Measurements from ENCODE around the gene TFAP2D. TPM values are rescaled to one million over a fixed set of nuclear protein-coding genes. Genes with fewer than 3 reads are reported as not detected.

TFAP2D gene
- total RNA-seq, 6 donors from 2014 or later, result not detected

DNA sequence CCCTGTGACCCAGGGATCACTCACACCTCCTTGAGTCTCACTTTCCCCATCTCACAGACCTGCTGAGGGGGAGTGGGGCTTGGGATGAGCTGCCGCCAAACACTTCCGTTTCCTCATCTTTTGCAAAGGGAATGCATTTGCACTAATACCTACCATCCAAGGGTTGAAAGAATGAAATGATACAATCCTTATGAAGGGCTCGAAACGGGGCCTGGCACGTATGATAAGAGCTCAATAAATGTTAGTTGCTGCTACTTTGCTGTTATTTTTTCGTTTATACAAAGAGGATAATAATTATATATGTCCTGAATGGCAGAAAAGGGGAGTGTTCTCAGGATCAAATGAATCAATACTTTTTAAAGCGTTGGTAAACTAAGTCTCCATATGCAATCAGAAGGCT, 6.1 kb upstream of the TFAP2D start:
- ATAC-seq (ENCODE audit: low FRiP score in 2 of 2), result no peak
- 3% methylated on average over 7 of the region's 7 CpGs for WGBS, 2 donors

DNA sequence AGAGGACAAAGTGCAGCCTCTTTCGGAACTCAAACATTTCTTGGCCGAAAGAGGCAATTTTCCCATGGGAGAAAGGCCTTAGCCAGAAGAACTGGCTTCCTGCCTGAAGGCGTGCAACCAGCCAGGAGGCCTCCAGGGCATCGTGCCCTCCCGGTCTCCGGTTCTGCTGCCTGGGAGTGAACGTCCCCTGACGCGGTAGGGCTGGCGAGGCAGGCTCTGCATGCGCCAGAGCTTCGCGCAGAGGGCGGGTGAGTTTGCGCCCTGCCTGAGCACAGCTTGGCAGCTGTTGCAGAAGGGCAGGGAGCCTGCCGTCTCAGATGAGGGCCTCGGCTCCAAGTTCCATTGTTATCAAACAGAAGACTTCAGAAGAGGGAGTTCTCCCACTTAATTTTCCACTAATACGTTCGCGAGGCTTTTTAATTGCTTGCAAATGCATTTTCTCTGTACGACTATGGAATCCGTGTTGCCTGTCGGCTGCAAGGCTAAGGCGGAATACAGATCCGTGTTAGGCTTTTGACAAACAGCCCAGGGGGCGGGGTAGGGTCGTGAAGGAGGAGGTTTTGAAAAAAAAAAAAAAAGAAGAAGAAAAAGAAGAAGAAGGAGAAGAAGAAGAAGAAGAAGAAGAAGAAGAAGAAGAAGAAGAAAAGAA, 5.5 kb upstream of the TFAP2D start:
- ATAC-seq (ENCODE audit: low FRiP score in 2 of 2) (no peak), DNase-seq (peak in 1 of 2 donors; percentile 56)
- TF ChIP-seq EP300 (IDR thresholded peaks at IDR 0.05) (no peak), POLR2A (IDR thresholded peaks at IDR 0.05) (no peak), POLR2AphosphoS5 (IDR thresholded peaks at IDR 0.05) (no peak), CTCF (IDR thresholded peaks at IDR 0.05) (no peak)
- Histone ChIP-seq H3K4me3 (no peak overlapping the region), H3K4me1 (peaks cover 0 to 6% (median 0%) of the 10 kb centered on the region in 4 donors), H3K9me3 (no peaks in the 10 kb centered on the region), H3K36me3 (no peaks in the 10 kb centered on the region), H3K27ac (no peak overlapping the region), H3K27me3 (peaks cover 0 to 12% (median 2%) of the 10 kb centered on the region in 4 donors)
- WGBS, 2 donors, result 3 to 4% methylated on average over 27 of the region's 27 CpGs

More for the DNA sequence above, 6.1 kb upstream of the TFAP2D start:
- H3K4me3 ChIP-seq, result no peak overlapping the region
- H3K27me3 ChIP-seq, result peaks cover 0 to 12% (median 2%) of the 10 kb centered on the region in 4 donors
- H3K27ac ChIP-seq, result no peak overlapping the region
- no peaks in the 10 kb centered on the region for H3K9me3 ChIP-seq
- no peak for DNase-seq
- TF ChIP-seq POLR2A (IDR thresholded peaks at IDR 0.05) (no peak), POLR2AphosphoS5 (IDR thresholded peaks at IDR 0.05) (no peak), EP300 (IDR thresholded peaks at IDR 0.05) (no peak), CTCF (IDR thresholded peaks at IDR 0.05) (no peak)
- no peaks in the 10 kb centered on the region for H3K36me3 ChIP-seq
- H3K4me1 ChIP-seq, result peaks cover 0 to 6% (median 0%) of the 10 kb centered on the region in 4 donors

- Histone ChIP-seq H3K4me3 (no peak overlapping the region), H3K27me3 (peaks cover 0 to 12% (median 2%) of the 10 kb centered on the region in 4 donors), H3K36me3 (no peaks in the 10 kb centered on the region), H3K9me3 (no peaks in the 10 kb centered on the region), H3K4me1 (peaks cover 0 to 6% (median 0%) of the 10 kb centered on the region in 4 donors), H3K27ac (no peak overlapping the region)
- TF ChIP-seq EP300 (IDR thresholded peaks at IDR 0.05), result no peak
- no peak for TF ChIP-seq POLR2AphosphoS5 (IDR thresholded peaks at IDR 0.05)
- no peak for TF ChIP-seq CTCF (IDR thresholded peaks at IDR 0.05)
- TF ChIP-seq POLR2A (IDR thresholded peaks at IDR 0.05), result no peak
- ATAC-seq (ENCODE audit: low FRiP score in 2 of 2) (no peak), DNase-seq (no peak)
- 14 to 15% methylated on average over 22 of the region's 22 CpGs for whole genome bisulfite sequencing, 2 donors
Measured at GRCh38 chr6:50708664-50709365, 4.5 kb upstream of the TFAP2D start.

- WGBS, 2 donors, result 6% methylated on average over 6 of the region's 6 CpGs
- ATAC-seq (ENCODE audit: low FRiP score in 2 of 2), result no peak
- H3K4me1 ChIP-seq, result peaks cover 0 to 6% (median 0%) of the 10 kb centered on the region in 4 donors
- H3K9me3 ChIP-seq, result no peaks in the 10 kb centered on the region
- no peaks in the 10 kb centered on the region for H3K36me3 ChIP-seq
- H3K4me3 ChIP-seq, result no peak overlapping the region
- no peak for TF ChIP-seq CTCF (IDR thresholded peaks at IDR 0.05)
- no peak for TF ChIP-seq POLR2AphosphoS5 (IDR thresholded peaks at IDR 0.05)
- no peak for TF ChIP-seq EP300 (IDR thresholded peaks at IDR 0.05)
- TF ChIP-seq POLR2A (IDR thresholded peaks at IDR 0.05), result no peak
- H3K27me3 ChIP-seq, result peaks cover 0 to 12% (median 3%) of the 10 kb centered on the region in 4 donors
- no peak overlapping the region for H3K27ac ChIP-seq
- no peak for DNase-seq
Measured at GRCh38 chr6:50709366-50709734, 4.0 kb upstream of the TFAP2D start.
